GM18498 (cell line): Measurements from ENCODE around the gene MYLK4.
"Not testable (repeated sequence)": the region's sequence is repeated elsewhere in the genome, so short reads cannot be mapped to it uniquely, and the experiment has no call there.

Source experiments
- ATAC-seq: cut with Tn5 transposase; IDR thresholded peaks from one replicate; pipeline ENCODE4 v1.9.1; 2021; ENCODE audit warnings: mild to moderate bottlenecking, moderate library complexity; ENCODE audit not compliant: unreplicated experiment

MYLK4 gene

DNA sequence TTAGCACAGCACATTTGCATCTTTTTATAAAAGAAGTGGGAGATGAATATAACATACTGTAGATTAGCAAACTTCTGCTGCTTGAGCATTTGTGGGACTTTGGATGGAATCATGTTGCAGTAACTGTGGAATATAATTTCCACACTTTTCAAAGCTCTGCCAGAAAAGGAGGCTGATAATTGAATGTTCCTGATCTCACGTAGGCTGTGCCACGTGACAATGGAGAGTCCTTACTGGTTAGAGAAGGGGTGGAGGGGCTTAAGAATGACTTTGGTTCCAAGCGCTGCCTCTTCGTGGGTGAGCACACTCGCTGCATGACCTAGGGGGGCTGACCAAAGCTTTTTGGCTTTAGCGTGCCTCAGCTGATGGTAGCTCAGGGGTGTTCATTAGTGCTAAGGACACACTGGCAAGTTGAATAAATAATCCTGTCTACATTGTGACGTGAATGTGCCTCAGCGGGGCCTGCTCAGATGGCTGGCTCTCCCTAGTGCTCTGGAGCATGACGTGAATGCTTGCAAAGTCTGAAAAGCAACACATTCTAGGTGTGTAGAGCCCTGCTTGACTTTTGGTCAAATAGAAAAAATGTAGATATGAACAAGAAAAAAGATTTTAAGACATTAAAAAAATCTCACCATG lies 29.5 kb upstream of the MYLK4 start:
- ATAC-seq: no peak

DNA sequence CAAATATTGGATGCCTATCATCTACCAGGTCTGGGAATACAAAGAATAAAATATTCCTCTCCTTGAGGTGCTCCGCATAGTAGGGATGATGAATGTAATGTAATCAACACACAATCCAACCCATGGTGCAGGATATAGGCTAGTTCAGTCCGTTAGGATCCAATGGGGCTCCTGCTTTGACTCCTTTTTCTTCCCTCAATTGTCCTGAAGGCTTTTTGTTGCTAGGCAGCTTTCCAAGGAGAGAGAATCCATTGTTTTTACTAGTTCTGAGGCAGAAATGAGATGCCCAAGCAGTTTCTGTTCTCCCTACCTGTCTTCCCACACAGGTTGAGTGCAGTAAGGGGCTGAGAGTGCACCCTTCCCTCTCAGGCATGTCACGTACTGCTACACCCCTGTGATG lies 26.5 kb upstream of the MYLK4 start:
- ATAC-seq: no peak

DNA sequence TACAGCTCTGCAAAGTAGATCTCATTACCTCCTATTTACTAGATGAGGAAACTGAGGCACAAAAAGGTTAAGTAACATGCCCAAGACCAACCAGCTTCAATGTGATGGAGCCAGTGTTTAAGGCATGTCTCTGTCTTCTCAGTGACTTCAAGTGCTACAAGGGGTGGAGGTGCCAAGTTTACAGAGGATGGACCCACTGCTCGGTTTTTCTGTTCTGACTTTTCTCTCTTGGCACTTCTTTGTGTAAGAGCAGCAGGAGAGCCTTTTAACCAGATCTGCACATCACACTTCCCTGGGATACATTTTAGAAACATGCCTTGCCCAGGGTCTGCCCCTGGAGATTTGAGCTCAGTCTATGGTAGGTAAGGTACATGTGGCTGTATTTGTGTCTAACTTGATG lies 24.3 kb upstream of the MYLK4 start:
- ATAC-seq: no peak

DNA sequence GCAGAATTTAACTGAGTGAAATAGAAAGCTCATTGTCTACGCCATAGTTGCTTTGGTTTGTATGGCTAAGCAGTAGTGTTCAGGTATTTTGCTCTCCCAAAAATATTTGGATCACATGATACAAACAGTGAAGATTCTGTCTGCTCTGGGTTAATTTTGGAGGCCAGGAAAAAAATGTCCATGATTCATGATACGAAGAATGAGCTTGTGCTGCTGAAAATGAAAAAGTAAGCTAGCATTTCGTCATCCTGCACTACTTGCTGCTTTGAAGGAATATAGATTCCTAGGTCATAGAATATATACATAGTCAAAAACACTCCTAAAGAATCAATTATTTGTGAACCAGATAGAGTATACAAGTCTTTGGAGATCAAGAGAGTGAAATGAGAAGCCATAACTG lies 22.7 kb upstream of the MYLK4 start:
- no peak for ATAC-seq

DNA sequence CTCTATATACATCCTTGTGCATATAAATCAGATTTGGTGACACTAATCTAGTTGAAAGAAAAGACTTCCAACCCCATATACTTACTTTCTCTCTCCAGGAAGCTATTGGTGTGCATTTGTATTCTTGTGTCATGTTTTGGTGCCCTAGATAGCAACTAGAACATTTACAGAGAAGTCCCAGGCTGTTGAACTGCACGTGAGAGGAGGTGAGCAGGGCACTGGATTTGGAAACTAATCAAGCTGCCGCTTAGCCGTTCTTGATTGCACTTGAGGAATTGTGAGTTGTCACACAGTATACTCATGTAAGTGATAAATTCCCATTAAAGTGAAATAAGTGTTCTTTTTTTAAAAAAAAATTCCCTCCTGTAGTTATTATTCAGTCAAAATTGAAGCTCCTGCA lies 22.1 kb upstream of the MYLK4 start:
- no peak for ATAC-seq

DNA sequence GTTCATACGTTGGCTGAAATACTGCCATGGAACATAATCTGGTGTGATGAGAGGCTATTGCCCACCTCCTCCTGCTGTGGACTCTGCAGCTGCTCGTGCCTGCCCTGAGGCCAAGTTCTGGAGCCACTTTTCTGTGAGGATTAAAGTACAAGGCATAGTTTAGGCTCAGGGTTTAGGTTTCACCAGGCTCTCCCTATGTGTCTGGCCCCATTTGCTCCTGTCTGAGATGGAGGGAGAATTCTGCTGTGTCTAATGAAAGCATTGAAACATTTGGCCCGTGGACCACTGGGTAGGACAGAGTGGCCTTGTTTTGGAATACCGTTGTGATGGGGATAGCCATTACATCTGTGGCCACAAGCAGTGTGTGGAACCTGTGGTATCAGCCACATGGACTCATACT lies 20.4 kb upstream of the MYLK4 start:
- no peak for ATAC-seq

DNA sequence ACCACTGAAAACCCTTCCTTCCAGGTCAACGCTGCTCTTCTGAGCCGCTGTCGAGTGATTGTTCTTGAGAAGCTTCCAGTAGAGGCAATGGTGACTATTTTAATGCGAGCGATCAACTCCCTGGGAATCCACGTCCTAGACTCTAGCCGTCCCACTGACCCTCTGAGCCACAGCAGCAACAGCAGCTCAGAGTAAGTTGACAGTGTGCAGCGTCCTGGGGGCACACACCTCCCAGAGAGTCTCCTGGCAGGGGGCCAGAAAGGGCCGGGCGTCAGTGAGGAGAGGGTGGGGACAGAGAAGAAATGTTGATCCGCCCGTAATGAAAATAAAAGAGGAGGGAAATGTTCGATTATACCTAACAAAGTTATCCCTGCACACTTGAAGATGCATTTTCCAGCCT lies 19.4 kb upstream of the MYLK4 start:
- ATAC-seq: no peak

DNA sequence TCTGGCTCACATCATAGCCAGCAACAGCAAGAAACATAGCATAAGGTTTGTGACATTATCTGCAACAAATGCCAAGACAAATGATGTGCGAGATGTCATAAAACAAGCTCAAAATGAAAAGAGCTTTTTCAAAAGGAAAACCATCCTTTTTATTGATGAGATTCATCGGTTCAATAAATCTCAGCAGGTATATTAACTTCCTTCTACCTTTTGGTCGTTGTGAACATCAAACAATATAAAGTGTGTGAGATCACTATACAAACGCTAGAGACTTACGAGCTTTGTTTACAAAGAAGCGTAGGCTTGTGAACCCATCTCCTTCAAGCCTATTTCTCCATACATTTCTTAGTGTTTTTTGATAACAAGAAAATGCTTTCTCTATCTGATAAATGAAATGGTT lies 18.0 kb upstream of the MYLK4 start:
- no peak for ATAC-seq

DNA sequence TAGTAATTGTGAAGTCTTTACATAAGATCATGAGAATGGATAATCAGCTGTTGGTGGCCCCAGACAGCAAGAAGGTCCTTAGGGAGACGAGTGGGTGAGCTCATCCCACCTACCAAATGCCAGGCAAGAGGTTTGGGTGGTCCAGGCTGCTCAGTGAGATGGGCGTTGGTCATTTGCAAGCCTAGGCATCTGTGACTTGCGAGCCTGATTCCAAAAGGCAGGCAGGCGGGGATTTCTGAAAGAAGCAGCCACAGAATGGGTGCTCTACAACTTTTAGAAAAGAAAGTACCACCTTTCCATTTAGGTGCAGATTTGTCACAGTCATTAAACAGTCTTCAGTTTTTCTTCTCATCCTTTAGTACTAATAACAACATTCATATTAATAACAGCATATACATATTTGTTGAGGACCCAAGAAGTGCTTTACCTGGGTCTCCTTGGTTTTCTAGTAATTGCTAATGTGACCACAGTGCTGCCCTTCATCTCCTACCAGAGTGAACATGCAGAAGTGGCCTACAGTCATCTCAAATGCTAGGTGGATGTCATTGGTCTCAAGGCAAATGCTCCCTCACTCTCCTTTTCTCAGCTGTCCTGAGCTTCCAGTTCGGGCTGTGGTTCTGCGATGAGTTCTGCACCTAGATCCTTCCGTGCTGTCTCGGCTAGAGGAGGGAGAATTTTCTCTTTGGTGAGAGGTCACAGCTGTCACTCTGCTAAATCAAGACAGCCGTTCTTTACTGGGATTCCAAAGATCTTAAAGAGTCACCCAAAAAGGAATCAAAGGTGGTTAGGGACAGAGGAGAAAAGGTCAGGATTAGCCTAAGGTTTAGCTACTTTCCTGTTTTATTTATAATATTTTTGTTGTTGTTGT lies 17.2 kb upstream of the MYLK4 start:
- no peak for ATAC-seq

DNA sequence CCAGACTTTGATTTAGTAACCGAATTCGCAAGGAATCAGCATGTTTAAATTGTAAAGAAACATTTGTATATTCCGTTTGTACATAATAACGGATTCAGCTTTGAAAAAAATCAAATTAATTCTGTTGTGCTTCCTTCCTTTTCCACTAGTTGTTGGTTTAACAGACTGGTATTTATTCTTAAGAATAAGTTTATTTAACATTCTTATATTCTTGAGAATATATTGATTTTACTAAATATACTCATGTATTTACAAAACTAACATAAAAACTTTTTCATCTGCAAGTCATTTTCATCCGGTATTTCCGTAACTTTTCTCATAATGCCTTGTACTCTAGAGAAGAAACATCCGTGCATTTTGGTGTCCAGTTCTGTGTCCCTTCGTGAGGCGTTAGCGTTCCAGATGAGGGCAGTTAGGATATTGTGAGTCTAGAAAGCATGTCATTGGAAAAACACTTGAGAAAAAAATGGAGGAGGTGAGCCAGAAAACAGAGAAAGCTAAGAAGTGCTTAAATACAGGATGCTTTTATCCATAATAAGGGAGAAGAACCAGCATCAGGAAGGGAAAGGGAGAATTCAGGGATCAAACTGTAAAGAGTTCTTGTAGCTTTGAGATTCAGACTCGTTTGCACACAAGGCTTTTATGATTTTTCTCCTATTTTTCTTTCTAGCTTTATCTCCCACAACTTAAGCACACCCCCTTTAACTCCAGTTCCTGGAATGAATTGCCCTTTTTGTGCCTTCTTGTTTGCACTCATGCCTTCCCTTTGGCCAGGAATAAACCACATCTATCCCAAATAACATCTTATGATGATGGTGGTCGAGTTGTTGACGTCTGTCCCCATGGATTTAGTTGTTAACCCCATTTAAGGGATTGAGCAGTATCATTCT lies 16.3 kb upstream of the MYLK4 start:
- no peak for ATAC-seq

DNA sequence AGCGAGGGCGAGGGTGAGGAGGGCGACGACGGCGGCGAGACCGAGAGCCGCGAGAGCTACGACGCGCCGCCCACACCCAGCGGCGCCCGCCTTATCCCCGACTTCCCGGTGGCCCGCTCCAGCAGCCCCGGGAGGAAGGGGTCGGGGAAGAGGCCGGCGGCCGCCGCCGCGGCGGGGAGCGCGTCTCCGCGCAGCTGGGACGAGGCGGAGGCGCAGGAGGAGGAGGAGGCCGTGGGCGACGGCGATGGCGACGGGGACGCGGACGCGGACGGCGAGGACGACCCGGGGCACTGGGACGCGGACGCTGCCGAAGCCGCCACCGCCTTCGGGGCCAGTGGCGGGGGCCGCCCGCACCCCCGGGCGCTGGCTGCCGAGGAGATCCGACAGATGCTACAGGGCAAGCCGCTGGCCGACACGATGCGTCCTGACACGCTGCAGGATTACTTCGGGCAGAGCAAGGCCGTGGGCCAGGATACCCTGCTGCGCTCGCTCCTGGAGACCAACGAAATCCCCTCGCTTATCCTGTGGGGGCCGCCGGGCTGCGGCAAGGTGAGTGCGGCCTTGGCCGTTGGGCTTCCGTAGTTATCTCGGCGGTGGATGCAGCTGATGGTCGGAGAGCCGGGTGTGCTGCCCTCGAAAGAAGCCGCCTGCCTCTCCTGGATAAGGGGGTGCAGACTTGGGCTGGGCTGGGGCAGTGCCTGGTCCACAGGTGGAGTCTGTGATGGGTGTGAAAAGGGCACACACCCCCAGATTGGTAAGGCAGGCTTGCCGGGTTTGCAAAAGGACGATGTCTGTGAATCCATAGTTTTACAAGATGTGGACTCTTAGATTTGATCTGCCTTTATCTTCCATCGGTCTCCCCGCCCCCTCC lies 15.4 kb upstream of the MYLK4 start:
- ATAC-seq: peak; percentile 2

DNA sequence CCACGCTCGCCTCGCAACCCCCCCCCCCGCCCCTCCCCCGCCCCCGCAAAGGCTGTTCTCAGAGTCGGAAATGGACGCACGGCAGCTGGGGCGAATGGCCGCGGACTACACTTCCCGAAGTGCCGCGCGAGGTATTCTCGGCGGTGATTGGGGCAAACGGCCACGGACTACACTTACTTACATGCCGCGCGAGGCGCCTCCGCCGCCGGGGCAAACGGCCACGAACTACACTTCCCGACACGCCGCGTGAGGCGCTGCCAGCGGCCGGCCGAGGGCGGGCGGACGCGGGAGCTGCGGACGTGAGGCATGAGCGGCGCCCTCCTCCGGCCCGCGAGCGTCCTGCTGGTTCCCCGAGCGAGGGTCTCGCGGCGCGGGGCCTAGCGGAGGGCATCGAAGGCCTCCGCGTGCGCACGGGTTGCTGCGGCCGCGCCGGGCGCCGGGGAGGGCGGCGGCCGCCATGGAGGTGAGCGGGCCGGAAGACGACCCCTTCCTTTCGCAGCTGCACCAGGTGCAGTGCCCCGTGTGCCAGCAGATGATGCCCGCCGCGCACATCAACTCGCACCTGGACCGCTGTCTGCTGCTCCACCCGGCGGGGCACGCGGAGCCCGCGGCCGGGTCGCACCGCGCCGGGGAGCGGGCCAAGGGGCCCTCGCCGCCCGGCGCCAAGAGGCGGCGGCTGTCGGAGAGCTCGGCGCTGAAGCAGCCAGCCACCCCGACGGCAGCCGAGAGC lies 14.6 kb upstream of the MYLK4 start, which contains the start of gene WRNIP1:
Gene WRNIP1, plus strand, starts transcription at position 228 of the 730 bp plus-strand sequence. Its CDS starts 230 bp downstream, at position 458.
- peak; percentile 84 for ATAC-seq

DNA sequence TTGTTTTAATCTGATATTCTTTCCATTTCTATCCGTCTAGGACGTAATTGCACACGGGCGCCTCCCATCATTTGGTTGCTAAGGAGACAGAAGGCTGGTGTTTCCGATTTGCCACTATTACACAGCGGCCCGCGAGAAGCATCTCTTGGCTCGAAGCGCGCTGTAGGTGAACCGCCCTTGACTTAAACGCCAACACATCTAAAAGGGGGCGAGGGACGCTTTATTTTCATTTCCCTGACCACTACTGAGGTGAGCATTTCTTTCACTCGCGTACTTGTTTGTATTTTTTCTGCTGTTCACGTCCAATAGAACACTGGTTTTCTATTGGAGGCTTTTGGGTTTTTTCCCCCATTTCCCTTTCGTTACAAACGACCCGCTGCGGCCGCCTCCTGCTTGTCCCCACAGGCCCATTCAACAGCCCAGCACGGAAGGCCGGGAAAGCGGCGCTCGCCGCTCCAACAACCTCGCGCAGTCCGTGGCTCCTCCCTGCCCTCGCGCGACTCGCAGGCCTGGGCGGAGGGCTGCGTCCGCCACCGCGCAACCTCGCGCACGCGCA lies 14.0 kb upstream of the MYLK4 start:
- peak; percentile 59 for ATAC-seq

DNA sequence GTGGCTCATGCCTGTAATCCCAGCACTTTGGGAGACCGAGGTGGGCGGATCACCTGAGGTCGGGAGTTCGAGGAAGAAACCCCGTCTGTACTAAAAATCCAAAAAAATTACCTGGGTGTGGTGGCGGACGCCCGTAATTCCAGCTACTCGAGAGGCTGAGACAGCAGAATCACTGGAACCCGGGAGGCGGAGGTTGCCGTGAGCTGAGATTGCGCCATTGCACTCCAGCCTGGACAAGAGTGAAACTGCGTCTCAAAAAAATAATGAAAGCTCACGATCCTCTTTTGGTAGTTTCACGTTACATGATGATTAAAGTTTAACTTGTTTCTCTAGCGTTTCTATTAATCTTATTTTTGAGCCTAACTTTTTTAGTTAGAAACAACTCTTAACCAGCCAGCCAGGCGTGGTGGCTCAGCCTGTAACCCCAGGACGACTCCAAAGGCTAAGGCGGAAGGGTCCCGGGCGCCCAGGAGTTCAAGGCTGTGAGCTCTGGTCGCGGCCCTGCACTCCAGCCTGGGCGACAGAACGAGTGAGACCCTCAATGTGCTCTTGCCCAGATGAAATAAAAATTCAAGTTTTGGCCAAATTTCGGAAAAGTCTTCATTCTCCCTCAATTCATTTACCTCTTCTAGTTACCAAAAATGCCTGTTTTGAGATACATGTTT lies 13.3 kb upstream of the MYLK4 start:
- no peak for ATAC-seq

DNA sequence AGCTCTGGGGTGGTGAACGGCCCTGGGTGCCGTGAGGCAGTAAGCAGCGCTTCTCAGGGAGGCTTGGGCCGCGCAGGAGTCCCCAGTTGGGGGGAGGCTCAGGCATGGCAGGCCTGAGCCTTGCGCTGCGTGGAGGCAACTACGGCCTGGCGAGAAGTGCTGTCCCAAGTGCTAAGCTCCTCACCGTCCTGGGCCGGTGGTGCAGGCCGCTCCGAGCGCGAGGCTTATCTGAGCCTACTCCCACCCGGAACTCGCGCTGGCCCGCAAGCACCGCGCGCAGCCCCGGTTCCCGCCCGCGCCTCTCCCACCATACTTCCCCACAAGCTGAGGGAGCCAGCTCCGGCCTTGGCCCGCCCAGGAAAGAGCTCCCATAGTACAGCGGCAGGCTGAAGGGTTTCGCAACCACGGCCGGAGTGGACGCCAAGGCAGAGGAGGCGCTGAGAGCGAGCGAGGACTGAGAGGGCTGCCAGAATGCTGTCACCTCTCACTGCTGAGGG lies 12.7 kb upstream of the MYLK4 start:
- ATAC-seq: no peak

DNA sequence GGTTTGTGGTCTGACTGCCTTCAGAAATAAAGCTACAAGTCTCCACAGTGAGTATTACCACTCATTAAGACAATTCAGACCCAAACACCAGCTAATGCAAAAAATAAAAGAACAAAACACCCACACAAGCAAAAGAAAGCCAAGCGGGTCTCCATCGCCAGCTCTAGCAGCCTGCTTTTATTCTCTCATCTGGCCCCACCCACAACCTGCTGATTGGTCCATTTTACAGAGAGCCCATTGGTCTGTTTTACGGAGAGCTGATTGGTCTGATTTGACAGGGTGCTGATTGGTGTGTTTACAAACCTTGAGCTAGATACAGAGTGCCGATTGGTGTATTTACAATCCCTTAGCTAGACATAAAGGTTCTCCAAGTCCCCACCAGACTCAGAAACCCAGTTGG lies 12.1 kb upstream of the MYLK4 start:
- ATAC-seq: not testable (repeated sequence)

DNA sequence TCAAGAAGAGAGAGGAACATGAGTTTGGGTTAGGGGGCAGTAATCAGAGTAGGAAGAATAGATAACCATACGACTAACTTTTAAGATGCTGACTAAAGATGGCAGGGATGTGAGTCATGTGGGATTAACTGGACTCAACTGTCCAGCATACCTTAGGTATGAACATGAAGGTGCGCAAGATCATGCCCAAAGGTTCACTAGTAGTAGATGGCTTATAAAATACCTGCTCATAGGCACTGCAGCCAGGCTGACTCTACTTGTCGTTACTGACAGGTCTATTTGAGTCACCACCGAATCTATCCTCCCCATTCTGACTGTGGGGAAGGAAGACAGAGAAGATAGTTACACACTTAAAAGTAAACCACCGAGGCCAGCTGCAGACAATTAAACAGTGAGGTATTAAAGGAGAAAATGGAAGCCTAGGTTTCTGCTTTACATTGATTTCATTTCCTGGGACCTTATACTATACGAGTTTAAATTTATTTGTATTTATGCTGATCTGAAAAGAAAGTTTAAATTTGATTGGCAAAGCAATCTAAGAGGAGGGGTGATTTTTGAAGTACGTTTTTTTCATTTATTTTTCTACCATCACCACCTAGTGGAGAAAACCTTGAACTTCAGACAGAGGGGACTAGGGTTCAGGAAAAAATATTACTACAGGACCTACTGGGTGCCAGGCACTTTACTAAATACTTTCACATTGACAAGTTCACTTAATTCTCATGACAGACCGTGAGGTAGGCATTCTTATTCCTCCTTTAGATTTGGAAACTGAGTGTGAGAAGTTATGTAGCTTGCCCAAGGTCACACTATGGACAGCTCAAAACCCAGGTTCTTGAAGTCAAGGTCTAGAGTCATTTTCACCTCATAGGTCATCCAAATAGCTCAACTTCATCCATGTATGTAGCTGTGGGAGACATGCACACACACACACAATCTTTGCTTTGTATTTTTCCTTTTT lies 10.4 kb upstream of the MYLK4 start:
- no peak for ATAC-seq

DNA sequence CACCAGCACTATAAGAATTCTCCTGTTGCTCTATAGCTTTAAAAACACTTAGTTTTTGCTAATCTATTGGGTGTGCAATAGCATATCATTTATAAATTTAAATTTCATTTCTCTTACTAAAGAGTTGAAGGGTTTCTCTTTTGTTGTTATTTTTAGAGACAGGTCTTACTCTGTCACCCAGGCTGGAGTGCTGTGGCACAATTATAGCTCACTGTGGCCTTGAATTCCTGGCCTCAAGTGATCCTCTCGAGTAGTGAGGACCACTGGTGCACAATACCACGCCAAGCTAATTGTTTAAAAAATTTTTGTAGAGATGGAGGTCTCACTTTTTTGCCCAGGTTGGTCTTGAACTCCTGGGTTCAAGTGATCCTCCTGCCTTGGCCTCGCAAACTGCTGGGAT lies 8.3 kb upstream of the MYLK4 start:
- ATAC-seq: no peak
